Measurements from ENCODE around the gene MLPH. TPM values are rescaled to one million over a fixed set of nuclear protein-coding genes. Genes with fewer than 3 reads are reported as not detected.

MLPH gene
- total RNA-seq (2014; rRNA removed; shearing (Covaris generic)), result 121 and 159 TPM in 2 replicates

- DNase-seq (ENCODE audit: low read depth), result peak; percentile 83
Observed at GRCh38 chr2:237486819-237487448, at the start of gene MLPH. MLPH (plus strand) TSS chr2:237487251; CDS start chr2:237493427, 6,176 bp downstream.

- no peak for DNase-seq (ENCODE audit: low read depth)
Observed at GRCh38 chr2:237437566-237437965, 49.5 kb upstream of the MLPH start.

GRCh38 chr2:237438080-237438940 is 48.7 kb upstream of the MLPH start:
- DNase-seq (ENCODE audit: low read depth), result peak; percentile 86

- peak; percentile 59 for DNase-seq (ENCODE audit: low read depth)
Observed at GRCh38 chr2:237440819-237441281, 46.2 kb upstream of the MLPH start.

- DNase-seq (ENCODE audit: low read depth), result peak; percentile 95
Observed at GRCh38 chr2:237441605-237442274, 45.3 kb upstream of the MLPH start.

- DNase-seq (ENCODE audit: low read depth), result no peak
Observed at GRCh38 chr2:237444071-237444470, 43.0 kb upstream of the MLPH start.

GRCh38 chr2:237445611-237446337 is 41.3 kb upstream of the MLPH start:
- no peak for DNase-seq (ENCODE audit: low read depth)

GRCh38 chr2:237446338-237446665 is 40.7 kb upstream of the MLPH start:
- DNase-seq (ENCODE audit: low read depth), result no peak

GRCh38 chr2:237447496-237447895 is 39.6 kb upstream of the MLPH start:
- no peak for DNase-seq (ENCODE audit: low read depth)

GRCh38 chr2:237448171-237448570 is 38.9 kb upstream of the MLPH start:
- no peak for DNase-seq (ENCODE audit: low read depth)

- DNase-seq (ENCODE audit: low read depth), result no peak
Observed at GRCh38 chr2:237448626-237449025, 38.4 kb upstream of the MLPH start.

- DNase-seq (ENCODE audit: low read depth), result no peak
Observed at GRCh38 chr2:237449193-237449881, 37.7 kb upstream of the MLPH start.

GRCh38 chr2:237450108-237450507 is 36.9 kb upstream of the MLPH start:
- DNase-seq (ENCODE audit: low read depth), result no peak

GRCh38 chr2:237450583-237450982 is 36.5 kb upstream of the MLPH start:
- no peak for DNase-seq (ENCODE audit: low read depth)

- DNase-seq (ENCODE audit: low read depth), result peak; percentile 77
Observed at GRCh38 chr2:237451643-237452469, 35.2 kb upstream of the MLPH start.

GRCh38 chr2:237452861-237453260 is 34.2 kb upstream of the MLPH start:
- DNase-seq (ENCODE audit: low read depth), result peak; percentile 37

- no peak for DNase-seq (ENCODE audit: low read depth)
Observed at GRCh38 chr2:237453671-237454070, 33.4 kb upstream of the MLPH start.

GRCh38 chr2:237455764-237456163 is 31.3 kb upstream of the MLPH start:
- no peak for DNase-seq (ENCODE audit: low read depth)

- peak; percentile 99 for DNase-seq (ENCODE audit: low read depth)
Observed at GRCh38 chr2:237456200-237456843, 30.7 kb upstream of the MLPH start.

Data from RPMI7951 (cell line).